ENCODE data around the gene FJX1.
A peak's percentile ranks its signal among the peaks of the same experiment; 100 is the strongest.
"Not testable (repeated sequence)": the region's sequence is repeated elsewhere in the genome, so short reads cannot be mapped to it uniquely, and the experiment has no call there.

The FJX1 gene

DNA sequence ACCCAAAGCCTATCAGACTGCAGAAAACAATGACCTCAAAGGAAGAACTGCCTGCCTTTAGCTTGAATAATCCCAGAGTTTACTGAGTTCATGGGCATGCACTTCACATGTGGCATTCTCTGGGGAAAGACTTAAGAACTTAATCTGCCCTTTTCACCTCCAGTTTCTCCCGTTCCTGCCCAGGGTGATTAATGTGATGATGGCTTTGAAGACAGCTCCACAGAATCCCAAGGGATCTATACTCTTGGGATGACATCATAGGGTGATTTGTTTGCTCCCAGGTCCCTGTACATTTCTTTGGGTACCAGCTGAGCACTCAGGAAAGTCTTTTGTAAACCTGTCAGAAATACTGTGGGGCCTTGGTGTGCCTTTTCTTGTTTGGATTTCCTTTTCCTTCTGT, 14.0 kb downstream of the FJX1 start:
- DNase-seq (ENCODE audit: low read depth): peak; percentile 57

DNA sequence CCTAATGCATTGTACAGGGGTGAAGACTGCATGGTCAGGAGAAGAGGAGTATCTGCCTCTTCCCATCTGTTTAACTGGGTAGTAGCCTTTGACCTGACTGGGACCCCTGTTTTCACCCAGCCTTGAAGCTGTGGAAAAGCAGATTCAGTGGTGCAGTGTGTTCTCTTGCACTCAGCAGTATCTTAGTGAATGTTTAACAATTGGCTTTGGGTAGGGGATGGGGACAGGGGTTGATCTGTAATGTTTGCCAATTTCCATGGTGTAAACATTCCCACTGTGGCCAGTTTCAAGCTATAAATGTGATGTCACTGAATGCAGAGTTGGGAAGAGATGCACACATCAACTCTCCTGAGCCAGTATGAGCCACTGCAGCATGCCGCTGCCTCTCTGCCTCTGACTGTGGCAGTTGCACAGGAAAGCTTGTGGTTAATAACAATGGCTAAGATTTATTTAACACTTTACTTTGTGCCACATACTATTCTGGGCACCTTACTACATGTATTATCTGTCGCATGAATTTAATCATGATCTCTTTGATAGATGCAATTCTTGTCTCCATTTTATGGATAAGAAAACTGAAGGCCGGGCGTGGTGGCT, 15.7 kb downstream of the FJX1 start:
- no peak for DNase-seq (ENCODE audit: low read depth)

DNA sequence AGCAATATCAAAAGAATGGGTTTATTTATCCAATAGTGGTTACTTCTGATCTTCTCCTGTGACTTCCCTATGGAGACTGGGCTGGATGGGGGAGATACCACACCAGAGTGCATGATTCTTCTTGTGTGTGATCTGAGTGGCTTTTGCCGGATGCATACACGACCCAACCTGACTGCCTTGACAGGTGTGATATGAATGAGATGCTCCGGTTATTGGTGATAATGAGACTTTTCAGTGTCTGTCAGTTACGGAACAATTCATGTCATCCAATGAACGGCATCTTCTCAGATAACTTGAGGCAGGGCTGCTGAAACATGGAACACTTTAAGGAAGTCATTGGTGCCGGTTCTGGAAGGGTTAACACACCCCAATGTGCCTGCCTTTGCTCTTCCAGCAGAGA, 17.7 kb downstream of the FJX1 start:
- DNase-seq (ENCODE audit: low read depth): no peak

DNA sequence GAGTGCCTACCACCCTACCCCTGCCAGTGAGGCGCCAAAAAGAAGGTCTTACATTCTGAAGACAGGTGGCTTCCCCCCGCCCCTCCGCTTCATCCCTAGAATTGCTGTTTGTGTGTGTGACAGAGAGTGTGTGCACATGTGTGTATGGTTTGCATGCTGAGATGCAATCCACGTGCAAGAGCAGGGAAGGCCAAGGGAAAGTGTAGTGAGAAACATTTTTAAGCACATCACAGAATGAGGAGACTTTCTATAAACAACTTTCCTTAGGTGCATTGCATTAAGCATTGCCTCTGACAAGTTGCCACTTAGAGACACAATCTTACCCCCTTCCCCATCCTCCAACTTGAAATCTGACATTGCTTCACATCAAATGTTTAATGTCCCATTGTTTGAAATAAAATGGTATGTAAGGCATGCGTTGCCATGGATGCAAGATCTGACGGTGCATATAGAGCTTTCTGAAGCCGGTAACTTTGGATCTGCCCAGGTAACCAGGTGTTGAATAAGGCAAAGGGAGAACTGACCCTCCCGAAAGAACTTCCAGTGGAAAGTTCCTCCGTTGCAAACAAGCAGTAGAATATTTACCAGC, 21.4 kb downstream of the FJX1 start:
- DNase-seq (ENCODE audit: low read depth): no peak

DNA sequence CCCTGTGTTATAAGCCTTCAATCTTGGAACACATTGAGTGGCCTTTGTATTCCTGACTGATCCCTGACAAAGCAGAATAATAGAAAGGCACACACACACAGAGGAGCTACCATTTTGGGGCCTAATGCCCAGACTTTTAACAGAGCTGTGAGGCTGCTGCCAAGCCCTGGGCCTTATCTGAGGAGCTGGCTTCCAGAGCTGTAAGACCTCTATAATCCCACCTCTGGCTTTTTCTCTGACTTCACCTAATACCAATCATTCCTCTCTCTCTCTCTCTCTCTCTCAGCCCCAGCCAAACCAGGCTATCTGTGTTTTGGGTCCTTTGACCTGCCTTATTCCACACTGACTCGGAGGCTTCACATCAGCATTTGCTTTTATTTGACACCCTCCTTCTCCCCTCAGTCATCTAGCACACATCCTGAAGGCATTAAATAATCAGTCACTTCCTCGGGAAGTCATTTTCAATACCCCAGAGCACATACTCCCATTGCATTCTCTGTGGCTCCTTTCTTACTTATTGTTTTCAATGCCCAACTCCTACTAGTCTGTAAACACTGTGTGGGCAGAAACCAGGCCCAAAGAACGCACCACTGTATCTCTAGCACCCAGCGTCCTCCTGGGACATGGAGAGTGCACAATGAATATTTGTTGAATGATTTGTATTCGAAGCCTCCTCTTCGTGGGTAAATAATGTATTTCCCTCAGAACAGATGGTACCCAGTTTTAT, 23.1 kb downstream of the FJX1 start:
- no peak for DNase-seq (ENCODE audit: low read depth)

DNA sequence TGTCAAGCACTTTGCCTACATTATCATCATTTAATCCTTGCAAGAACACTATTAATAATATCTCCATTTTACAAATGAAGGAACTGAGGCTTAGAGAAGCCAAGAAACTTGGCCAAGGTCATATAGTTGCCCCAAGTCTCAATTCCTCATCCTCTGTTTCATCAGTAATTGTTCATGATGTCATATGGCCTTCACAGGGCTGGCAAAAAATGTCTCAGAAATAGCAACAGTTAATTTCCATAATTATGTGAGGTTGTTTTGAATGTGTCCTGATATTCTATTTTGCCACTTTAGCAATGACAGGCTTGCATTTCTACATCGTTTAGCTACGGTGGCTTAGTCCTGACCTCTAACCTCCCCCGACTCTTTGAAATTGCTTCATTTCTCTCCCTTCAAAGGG, 23.7 kb downstream of the FJX1 start:
- DNase-seq (ENCODE audit: low read depth): no peak

DNA sequence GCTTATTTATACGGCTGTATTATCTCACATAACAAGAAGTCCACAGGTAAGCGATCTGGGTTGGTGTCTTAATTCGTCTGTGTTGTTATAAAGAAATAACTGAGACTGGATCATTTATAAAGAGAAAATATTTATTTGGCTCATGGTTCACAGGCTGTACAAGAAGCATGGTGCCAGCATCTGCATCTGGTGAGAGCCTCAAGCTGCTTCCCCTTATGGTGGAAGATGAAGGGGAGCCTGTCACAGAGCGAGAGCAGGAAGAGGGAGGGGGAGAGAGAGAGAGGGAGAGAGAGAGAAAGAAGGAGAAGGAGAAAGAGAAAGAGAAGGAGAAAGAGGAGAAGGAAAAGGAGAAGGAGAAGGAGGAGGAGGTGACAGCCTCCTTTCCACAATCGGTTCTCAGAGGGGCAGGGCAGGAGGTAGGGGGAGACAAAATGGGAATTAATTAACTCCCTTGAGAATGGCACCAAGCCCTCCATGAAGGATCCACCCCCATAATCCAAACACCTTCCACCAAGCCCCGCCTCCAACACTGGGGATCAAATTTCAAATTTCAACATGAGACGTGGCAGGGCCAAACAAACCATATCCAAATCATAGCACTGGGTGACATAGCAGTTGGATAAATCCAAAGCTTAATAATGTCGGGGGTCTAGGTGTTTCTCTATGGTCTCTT, 29.3 kb downstream of the FJX1 start:
- no peak for DNase-seq (ENCODE audit: low read depth)

DNA sequence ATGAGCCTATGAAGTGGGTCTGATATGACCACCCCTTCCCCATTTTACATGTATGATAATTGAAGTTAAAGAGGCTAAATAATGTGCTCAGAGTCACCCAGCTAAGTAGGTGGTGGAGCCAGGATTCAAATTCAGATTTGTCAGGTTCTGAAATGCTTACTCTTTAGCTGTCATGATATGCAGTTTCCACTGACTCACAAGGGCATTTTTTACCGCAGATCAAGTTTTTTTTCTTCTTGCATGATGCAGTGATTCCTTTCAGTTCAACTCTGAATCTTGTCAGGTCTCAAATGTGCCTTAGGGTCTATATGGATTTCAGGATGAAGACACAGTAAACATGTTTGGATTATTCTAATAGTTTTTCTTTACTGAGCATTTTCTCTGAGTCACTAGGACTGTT, 31.7 kb downstream of the FJX1 start:
- DNase-seq (ENCODE audit: low read depth): peak; percentile 70

DNA sequence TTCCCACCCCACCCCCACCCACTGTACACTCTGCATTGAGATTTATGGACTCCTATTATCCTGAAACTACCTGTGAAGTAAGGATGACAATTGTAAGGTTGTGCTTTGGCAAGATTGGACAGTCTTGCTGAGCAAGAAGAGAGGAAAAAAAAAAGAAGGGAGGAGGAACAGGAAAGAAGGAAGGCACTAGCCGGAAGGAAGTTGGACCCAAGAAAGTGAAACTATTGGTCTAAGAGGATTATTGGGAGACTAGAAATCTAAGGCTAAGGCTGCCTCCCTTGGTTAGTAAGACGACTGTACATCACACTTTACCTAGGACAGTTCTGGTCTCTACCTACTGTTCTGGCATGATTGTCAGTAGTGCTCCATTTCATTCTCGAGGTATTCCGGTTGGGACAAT, 32.2 kb downstream of the FJX1 start:
- DNase-seq (ENCODE audit: low read depth): no peak

DNA sequence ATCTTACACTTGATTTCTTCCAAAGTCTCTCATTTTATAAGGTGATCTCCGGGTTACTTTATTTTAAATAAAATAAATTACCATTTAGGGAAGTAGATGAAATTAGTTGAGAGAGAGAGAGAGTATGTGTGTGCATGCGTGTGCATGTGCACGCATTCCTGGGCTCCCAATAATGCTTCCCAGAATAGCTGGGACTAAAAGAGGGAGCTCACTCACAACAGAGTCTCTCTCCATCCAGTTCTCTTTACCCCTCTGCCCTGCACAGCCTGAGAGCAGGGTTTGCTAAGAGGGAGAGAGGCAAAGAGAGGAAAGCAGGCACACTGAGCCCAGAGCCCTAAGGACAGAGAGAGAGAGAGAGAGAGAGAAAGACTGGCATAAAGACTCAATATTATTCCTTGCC, 33.0 kb downstream of the FJX1 start:
- DNase-seq (ENCODE audit: low read depth): no peak

DNA sequence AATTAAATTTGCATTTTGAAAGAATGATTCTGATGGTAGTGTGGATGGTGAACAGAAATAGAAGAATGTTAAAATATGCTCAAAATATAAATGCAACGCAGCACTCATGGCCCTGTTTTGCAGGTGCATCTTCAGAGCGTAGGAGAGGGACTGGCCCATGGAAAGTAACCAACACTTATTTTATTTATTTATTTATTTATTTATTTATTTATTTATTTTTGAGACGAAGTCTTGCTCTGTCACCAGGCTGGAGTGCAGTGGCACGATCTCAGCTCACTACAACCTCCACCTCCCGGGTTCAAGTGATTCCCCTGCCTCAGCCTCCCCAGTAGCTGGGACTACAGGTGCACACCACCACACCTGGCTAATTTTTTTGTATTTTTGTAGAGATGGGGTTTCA, 34.5 kb downstream of the FJX1 start:
- DNase-seq (ENCODE audit: low read depth): not testable (repeated sequence)

DNA sequence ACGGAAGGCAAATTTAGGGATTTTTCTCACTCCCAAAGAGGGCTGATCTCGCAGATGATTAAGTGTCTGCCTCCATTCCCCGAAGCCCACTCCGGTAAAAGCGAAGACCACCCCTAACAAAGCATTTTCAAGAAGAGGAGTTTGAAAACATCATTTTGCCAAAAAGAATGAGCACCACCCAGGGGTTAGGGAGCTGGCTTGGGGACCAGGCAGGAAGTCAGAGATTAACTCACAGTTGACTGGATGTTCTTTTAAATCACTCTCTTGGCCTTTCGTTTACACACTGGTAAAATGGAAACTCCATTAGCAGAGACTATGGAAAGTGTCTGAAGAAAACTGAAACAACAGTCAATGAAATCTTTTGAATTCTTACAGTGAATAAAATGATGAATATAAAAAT, 36.5 kb downstream of the FJX1 start:
- no peak for DNase-seq (ENCODE audit: low read depth)

DNA sequence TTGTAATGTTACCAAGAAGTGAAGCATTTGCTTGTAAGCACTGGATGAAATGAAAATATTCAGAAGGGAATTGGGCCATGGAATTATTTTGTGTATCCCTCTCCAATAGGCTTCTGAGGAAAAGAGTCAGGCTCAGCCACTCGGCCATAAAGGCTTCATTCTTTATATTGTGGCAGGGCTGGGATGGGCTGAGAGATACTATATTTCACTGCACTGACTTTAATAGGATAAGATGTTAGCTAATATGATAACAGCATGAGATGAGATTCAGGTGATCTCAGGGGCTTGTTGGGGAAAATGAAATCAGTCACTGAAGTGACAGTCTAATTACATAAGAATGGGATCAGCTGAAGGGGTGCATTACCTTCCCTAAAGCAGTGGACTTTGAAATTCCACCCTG, 37.0 kb downstream of the FJX1 start:
- DNase-seq (ENCODE audit: low read depth): no peak

DNA sequence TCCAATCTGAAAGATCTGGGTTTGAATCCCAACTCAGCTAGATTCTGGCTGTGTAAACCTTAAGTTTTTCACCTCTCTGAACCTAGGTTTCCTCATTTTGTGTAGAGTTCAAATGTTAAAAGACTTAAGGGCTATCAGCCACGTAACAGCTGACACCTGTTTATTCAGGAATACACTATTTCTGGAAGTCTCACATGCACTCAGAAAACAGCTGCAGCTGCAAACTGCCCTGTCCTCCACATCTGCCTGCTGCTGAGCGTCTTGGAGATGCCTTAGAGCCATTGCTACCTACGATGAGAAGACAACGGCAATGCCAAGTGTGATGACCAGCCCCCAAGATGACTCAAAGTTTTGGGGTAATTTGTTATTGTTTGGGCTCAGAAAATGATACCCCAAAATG, 37.6 kb downstream of the FJX1 start:
- DNase-seq (ENCODE audit: low read depth): no peak

DNA sequence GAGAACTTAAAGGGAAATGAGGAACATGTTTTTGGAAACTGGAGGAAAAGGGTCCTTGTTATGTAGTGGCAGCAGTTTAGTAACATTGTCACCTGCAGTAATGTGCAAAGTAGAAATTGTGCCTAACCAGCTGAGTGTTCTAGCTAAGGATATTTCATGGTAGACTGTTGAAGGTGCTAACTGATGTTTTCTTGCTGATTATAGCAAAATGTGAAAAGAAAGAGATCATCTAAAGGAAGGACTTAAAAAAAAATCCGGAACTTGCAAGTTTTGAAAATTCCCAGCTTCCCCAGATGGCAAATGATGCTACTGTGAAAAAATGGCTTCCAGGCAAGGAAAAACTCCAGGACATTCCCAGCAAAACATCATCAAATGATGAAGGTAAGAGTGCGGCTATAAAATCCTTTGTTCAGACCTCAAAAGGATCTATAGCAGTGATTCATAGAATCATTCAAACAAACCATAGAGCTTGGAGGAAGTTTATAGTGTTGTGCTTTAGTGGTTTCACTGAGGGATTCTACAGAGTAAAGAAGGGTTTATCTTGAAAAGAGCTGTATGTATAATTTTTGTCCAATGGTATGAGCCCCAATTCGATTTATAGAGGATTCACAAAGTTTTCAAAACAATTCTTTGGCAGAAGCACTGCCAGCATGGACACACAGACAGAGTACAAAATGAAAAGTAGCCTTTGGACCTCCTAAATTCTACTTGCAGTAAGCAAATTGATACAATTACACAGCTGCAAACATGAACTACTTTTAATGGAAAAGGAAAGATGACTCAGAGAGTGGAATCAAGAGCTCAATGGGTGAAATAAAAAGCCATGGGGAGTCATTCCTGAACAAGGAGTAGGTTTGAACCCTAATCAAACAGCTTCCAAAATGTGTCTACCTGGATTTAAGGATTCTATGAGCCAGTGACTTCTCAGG, 40.0 kb downstream of the FJX1 start:
- DNase-seq (ENCODE audit: low read depth): peak; percentile 32

DNA sequence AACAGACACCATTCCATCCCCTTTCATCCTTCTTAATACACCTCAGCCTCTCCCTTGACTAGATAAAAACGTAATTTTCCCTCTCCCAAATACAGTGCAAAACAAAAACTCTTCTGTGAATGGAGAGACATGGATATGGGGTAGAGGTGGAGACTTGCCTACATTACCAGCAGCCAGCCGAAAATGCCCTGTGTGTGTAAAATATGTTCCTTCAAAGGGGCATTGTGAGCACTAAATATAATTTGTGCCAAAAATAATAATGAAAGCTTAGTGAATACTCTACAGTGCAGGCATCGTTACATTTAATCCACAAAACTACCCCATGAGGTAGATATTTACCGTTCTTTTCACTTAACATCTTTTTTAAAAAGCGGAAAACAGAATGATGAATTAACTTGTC, 43.3 kb downstream of the FJX1 start:
- no peak for DNase-seq (ENCODE audit: low read depth)

DNA sequence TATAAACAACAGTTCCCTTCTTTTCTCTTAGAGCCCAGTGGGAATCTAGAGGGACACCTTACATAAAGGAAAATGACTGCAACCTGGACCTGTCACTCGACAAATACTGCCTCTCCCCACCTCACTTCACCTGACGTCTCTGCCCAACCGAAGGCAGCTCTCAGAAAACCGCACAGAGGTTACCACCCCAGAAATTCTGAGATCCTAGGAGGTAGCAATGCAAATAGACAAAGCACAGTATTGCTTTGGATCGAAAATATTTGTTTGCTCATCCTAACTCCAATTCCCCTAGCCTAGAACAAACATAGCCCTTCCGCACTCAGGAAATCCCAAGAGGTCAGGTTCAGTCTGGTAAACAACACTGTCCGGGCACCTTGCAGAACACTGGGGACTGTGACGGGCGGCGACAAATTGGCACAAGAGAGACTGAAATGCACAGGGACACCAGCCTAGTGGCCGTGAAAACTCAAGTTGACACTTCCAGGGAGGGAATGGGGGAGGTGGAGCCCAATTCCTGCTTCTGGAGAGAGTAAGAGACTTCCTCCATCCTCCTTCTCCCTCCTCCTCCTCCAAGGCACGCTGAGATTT, 43.9 kb downstream of the FJX1 start:
- no peak for DNase-seq (ENCODE audit: low read depth)

DNA sequence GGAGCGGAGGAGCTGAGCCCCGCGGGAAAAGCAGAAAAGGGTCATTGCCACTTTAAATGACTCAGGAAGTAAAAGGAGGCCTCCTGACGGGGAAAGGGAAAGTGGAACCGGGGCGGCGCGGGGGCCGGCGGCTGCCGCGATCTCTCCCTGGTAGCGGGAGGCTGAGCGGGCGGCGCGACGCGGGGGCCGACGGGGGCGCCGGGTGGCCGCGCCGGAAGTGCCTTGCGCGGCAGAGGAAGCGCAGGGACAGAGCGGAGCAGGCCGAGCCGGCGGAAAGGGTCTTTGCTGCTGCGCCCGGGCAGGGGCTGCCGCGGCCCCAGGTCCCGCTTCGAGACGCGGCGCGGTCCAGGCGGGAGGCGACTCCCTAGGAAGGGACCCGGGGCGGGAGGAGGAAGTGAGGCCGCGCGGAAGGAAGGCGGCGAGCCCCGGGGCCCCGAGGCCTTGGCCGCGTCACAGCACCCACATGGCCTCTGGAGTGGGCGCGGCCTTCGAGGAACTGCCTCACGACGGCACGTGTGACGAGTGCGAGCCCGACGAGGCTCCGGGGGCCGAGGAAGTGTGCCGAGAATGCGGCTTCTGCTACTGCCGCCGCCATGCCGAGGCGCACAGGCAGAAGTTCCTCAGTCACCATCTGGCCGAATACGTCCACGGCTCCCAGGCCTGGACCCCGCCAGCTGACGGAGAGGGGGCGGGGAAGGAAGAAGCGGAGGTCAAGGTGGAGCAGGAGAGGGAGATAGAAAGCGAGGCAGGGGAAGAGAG, 44.6 kb downstream of the FJX1 start, which contains the start of gene TRIM44:
Gene TRIM44 (plus strand): TSS at position 127 of the 759 bp plus-strand sequence. CDS start 337 bp downstream, at position 464.
- peak; percentile 87 for DNase-seq (ENCODE audit: low read depth)

DNA sequence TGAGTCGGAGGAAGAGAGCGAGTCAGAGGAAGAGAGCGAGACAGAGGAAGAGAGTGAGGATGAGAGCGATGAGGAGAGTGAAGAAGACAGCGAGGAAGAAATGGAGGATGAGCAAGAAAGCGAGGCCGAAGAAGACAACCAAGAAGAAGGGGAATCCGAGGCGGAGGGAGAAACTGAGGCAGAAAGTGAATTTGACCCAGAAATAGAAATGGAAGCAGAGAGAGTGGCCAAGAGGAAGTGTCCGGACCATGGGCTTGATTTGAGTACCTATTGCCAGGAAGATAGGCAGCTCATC, 45.1 kb downstream of the FJX1 start:
- DNase-seq (ENCODE audit: low read depth): no peak

DNA sequence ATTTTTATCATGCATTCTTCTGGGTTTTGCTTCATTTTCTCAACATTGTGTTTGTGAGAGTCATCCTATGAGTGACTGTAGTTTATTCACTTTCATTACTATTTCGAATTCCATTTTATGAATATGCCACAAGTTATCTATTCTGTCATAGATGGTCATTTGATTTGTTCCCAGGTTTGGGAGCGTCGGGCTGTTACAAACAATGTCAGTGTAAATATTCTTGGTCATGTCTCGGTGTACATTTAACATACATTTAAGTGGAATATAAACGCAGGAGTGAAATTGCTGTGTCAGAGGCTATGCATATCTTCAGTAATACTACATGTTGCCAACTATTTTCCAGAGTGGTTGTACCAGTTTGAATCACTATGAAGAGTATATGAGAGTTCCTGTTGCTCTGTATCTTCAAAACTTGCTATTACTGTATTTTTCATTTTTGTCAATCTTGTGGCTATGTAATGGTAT, 46.7 kb downstream of the FJX1 start:
- DNase-seq (ENCODE audit: low read depth): peak; percentile 58

DNA sequence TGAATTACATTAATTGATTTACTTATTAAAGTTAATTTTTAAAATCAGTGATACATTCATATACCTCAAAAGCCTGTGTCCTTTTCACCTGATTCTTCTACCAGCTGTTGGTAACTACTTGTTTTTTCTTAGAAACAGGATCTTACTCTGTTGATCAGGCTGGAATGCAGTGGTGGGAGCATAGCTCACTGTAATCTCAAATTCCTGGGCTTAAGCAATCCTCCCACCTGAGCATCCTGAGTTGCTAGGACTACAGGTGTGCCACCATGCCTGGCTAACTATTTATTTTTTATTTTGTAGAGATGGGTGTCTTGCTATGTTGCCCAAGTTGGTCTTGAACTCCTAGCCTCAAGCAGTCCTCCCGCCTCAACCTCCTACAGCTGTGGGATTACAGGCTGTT, 49.0 kb downstream of the FJX1 start:
- no peak for DNase-seq (ENCODE audit: low read depth)
